Mesodermal cell (in vitro differentiated cells): ENCODE data around the gene PDE8B.

Source experiments
- H3K27ac ChIP-seq: 2 replicates; pipeline ENCODE4 v1.7.0; 2013; ENCODE audit warnings: mild to moderate bottlenecking, low read depth, low read length, moderate library complexity; ENCODE audit not compliant: severe bottlenecking
- H3K36me3 ChIP-seq: 2 replicates; pipeline ENCODE4 v1.7.1; 2013; ENCODE audit warnings: mild to moderate bottlenecking, low read length, moderate library complexity; ENCODE audit not compliant: control insufficient read depth, insufficient read depth
- H3K4me1 ChIP-seq: one replicate; pipeline ENCODE4 v1.7.1; 2013; ENCODE audit warnings: mild to moderate bottlenecking, low read length; ENCODE audit not compliant: insufficient read depth, control insufficient read depth, poor library complexity, severe bottlenecking
- H3K4me3 ChIP-seq: 2 replicates; pipeline ENCODE4 v1.7.0; 2013; ENCODE audit warnings: low read length, control low read depth, mild to moderate bottlenecking; ENCODE audit not compliant: insufficient read depth, poor library complexity, severe bottlenecking; ENCODE audit errors: extremely low read depth
- H3K9me3 ChIP-seq: 2 replicates; pipeline ENCODE4 v1.7.1; 2013; ENCODE audit warnings: mild to moderate bottlenecking, low read length, moderate library complexity; ENCODE audit not compliant: control insufficient read depth
- WGBS, 2 experiments: methylation state at CpG; one replicate each; pipeline ENCODE4 v1.1.5; 2013; ENCODE audit warnings: missing lambda C conversion rate in 2 of 2; ENCODE audit not compliant: insufficient coverage in 2 of 2; 5-methylcytosine and 5-hydroxymethylcytosine counted together

The PDE8B gene

GRCh38 chr5:77214151-77214550, 3.7 kb downstream of the PDE8B start:
- 84 to 100% methylated on average over 3 of the region's 4 CpGs for WGBS, 2 experiments
- Histone ChIP-seq H3K36me3 (no peaks in the 10 kb centered on the region), H3K4me3 (no peak overlapping the region), H3K27ac (no peak overlapping the region), H3K4me1 (no peaks in the 10 kb centered on the region), H3K9me3 (no peaks in the 10 kb centered on the region)

- Histone ChIP-seq H3K4me3 (no peak overlapping the region), H3K36me3 (no peaks in the 10 kb centered on the region), H3K9me3 (no peaks in the 10 kb centered on the region), H3K4me1 (no peaks in the 10 kb centered on the region), H3K27ac (no peak overlapping the region)
- 39 to 100% methylated on average over 1 to 2 of the region's 4 CpGs for WGBS, 2 experiments
Measured at GRCh38 chr5:77218263-77218662, 7.8 kb downstream of the PDE8B start.

GRCh38 chr5:77221115-77221514, 10.6 kb downstream of the PDE8B start:
- no peaks in the 10 kb centered on the region for H3K9me3 ChIP-seq
- H3K27ac ChIP-seq, result no peak overlapping the region
- H3K4me1 ChIP-seq, result peaks cover 13% of the 10 kb centered on the region
- no peaks in the 10 kb centered on the region for H3K36me3 ChIP-seq
- no peak overlapping the region for H3K4me3 ChIP-seq
- no CpG with 5 or more reads among the region's 3 CpGs for WGBS, 2 experiments

GRCh38 chr5:77222722-77223121, 12.2 kb downstream of the PDE8B start:
- H3K9me3 ChIP-seq, result no peaks in the 10 kb centered on the region
- peaks cover 13% of the 10 kb centered on the region for H3K4me1 ChIP-seq
- no peak overlapping the region for H3K4me3 ChIP-seq
- no peak overlapping the region for H3K27ac ChIP-seq
- 100% methylated on average over 1 of the region's 1 CpG for WGBS, 2 experiments
- H3K36me3 ChIP-seq, result no peaks in the 10 kb centered on the region

- WGBS, 2 experiments, result 94% methylated on average over 2 of the region's 4 CpGs; no CpG with 5 or more reads in 1 of the 2 experiments
- peaks cover 13% of the 10 kb centered on the region for H3K4me1 ChIP-seq
- no peaks in the 10 kb centered on the region for H3K9me3 ChIP-seq
- no peak overlapping the region for H3K4me3 ChIP-seq
- H3K27ac ChIP-seq, result no peak overlapping the region
- H3K36me3 ChIP-seq, result no peaks in the 10 kb centered on the region
Measured at GRCh38 chr5:77223653-77224052, 13.2 kb downstream of the PDE8B start.

- H3K4me3 ChIP-seq, result no peak overlapping the region
- no peaks in the 10 kb centered on the region for H3K36me3 ChIP-seq
- no CpG with 5 or more reads among the region's 1 CpG for WGBS, 2 experiments
- peaks cover 13% of the 10 kb centered on the region for H3K4me1 ChIP-seq
- H3K27ac ChIP-seq, result peak overlapping the region; percentile 73
- H3K9me3 ChIP-seq, result no peaks in the 10 kb centered on the region
Measured at GRCh38 chr5:77224672-77225355, 14.3 kb downstream of the PDE8B start.

- H3K4me3 ChIP-seq, result no peak overlapping the region
- H3K4me1 ChIP-seq, result peaks cover 13% of the 10 kb centered on the region
- H3K36me3 ChIP-seq, result no peaks in the 10 kb centered on the region
- H3K9me3 ChIP-seq, result no peaks in the 10 kb centered on the region
- WGBS, 2 experiments, result 85 to 86% methylated on average over 3 to 6 of the region's 8 CpGs
- peak overlapping the region; percentile 73 for H3K27ac ChIP-seq
Measured at GRCh38 chr5:77225531-77225930, 15.1 kb downstream of the PDE8B start.

GRCh38 chr5:77229887-77230286, 19.4 kb downstream of the PDE8B start:
- Histone ChIP-seq H3K27ac (no peak overlapping the region), H3K4me1 (peaks cover 3% of the 10 kb centered on the region), H3K9me3 (no peaks in the 10 kb centered on the region), H3K4me3 (no peak overlapping the region), H3K36me3 (no peaks in the 10 kb centered on the region)
- 100% methylated on average over 2 of the region's 4 CpGs; no CpG with 5 or more reads in 1 of the 2 experiments for WGBS, 2 experiments

- Histone ChIP-seq H3K4me3 (no peak overlapping the region), H3K4me1 (peaks cover 4% of the 10 kb centered on the region), H3K9me3 (no peaks in the 10 kb centered on the region), H3K36me3 (no peaks in the 10 kb centered on the region), H3K27ac (no peak overlapping the region)
- WGBS, 2 experiments, result 73 to 89% methylated on average over 3 to 4 of the region's 4 CpGs
Measured at GRCh38 chr5:77230727-77231470, 20.4 kb downstream of the PDE8B start.

GRCh38 chr5:77231471-77232138, 21.1 kb downstream of the PDE8B start:
- Histone ChIP-seq H3K9me3 (no peaks in the 10 kb centered on the region), H3K27ac (no peak overlapping the region), H3K4me3 (no peak overlapping the region), H3K4me1 (peaks cover 9% of the 10 kb centered on the region), H3K36me3 (no peaks in the 10 kb centered on the region)
- WGBS, 2 experiments, result 76% methylated on average over 6 to 7 of the region's 8 CpGs
